ENCODE results near the gene MEN1.

The MEN1 gene

GRCh38 chr11:64810271-64810890 is at the start of gene MEN1:
TSS of gene MEN1 (minus strand) at chr11:64810551. CDS start at chr11:64810109, 442 bp downstream.
- peak; percentile 71 to 87 (median 71) for DNase-seq (ENCODE audit: low read depth in 3 of 3)

- DNase-seq (ENCODE audit: low read depth in 3 of 3), result peak in 1 of 3 experiments; percentile 69
Observed at GRCh38 chr11:64859542-64860414, 49.4 kb upstream of the MEN1 start.

- DNase-seq (ENCODE audit: low read depth in 3 of 3), result peak in 2 of 3 experiments; percentile 40 to 61
Observed at GRCh38 chr11:64858467-64859263, 48.3 kb upstream of the MEN1 start.

GRCh38 chr11:64857485-64857884 is 47.1 kb upstream of the MEN1 start:
- DNase-seq (ENCODE audit: low read depth in 3 of 3), result no peak

- DNase-seq (ENCODE audit: low read depth in 3 of 3), result peak in 1 of 3 experiments; percentile 78
Observed at GRCh38 chr11:64856382-64857227, 46.3 kb upstream of the MEN1 start.

GRCh38 chr11:64855596-64856304 is 45.4 kb upstream of the MEN1 start:
- no peak for DNase-seq (ENCODE audit: low read depth in 3 of 3)

GRCh38 chr11:64854534-64855502 is 44.5 kb upstream of the MEN1 start:
- peak in 1 of 3 experiments; percentile 53 for DNase-seq (ENCODE audit: low read depth in 3 of 3)

- no peak for DNase-seq (ENCODE audit: low read depth in 3 of 3)
Observed at GRCh38 chr11:64854157-64854533, 43.8 kb upstream of the MEN1 start.

GRCh38 chr11:64853709-64854108 is 43.4 kb upstream of the MEN1 start:
- no peak for DNase-seq (ENCODE audit: low read depth in 3 of 3)

GRCh38 chr11:64852804-64853509 is 42.6 kb upstream of the MEN1 start:
- DNase-seq (ENCODE audit: low read depth in 3 of 3), result no peak

- DNase-seq (ENCODE audit: low read depth in 3 of 3), result no peak
Observed at GRCh38 chr11:64851831-64852351, 41.5 kb upstream of the MEN1 start.

- DNase-seq (ENCODE audit: low read depth in 3 of 3), result peak in 1 of 3 experiments; percentile 64
Observed at GRCh38 chr11:64850979-64851567, 40.7 kb upstream of the MEN1 start.

GRCh38 chr11:64849598-64850356 is 39.4 kb upstream of the MEN1 start:
- DNase-seq (ENCODE audit: low read depth in 3 of 3), result no peak

GRCh38 chr11:64848826-64849597 is 38.7 kb upstream of the MEN1 start:
- no peak for DNase-seq (ENCODE audit: low read depth in 3 of 3)

- no peak for DNase-seq (ENCODE audit: low read depth in 3 of 3)
Observed at GRCh38 chr11:64848214-64848825, 38.0 kb upstream of the MEN1 start.

GRCh38 chr11:64846998-64847666 is 36.8 kb upstream of the MEN1 start:
- DNase-seq (ENCODE audit: low read depth in 3 of 3), result peak; percentile 89 to 92 (median 90)
